HG03045 (cell line): ENCODE measurements around the gene STK38.

Source experiments
- ATAC-seq: cut with Tn5 transposase; IDR thresholded peaks from one replicate; pipeline ENCODE4 v1.9.1; 2021; ENCODE audit warnings: mild to moderate bottlenecking, moderate library complexity; ENCODE audit not compliant: unreplicated experiment

The STK38 gene

DNA sequence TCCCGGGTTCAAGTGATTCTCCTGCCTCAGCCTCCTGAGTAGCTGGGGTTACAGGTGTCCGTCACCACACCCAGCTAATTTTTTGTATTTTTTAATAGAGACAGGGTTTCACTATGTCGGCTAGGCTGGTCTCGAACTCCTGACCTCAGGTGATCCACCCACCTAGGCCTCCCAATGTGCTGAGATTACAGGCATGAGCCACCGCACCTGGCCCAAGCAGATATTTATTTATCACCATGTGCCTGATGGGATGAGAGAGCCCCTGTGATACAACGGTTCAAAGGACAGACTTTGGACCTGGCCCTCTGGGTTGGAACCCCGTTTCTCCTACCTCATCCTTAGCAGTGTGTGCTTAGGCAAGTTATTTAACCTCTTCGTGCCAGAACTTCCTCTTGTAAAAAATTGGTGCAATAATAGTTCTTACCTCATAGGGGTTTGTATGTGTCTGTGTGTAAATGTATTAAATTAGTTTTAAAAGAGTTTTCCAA, 19.2 kb upstream of the STK38 start:
- no peak for ATAC-seq

DNA sequence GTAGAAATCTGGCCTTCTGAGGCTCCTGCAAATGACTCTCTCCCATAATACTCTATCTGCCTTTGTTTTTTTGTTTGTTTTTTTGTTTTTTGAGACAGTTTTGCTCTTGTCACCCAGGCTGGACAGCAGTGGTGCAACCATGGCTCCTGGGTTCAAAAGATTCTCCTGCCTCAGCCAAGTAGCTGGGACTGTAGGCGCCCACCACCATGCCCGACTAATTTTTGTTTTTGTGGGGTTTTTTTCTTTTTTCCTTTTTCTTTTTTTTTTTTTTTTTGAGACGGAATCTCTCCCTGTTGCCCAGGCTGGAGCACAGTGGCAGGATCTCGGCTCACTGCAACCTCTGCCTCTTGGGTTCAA, 16.6 kb upstream of the STK38 start:
- ATAC-seq: no peak

DNA sequence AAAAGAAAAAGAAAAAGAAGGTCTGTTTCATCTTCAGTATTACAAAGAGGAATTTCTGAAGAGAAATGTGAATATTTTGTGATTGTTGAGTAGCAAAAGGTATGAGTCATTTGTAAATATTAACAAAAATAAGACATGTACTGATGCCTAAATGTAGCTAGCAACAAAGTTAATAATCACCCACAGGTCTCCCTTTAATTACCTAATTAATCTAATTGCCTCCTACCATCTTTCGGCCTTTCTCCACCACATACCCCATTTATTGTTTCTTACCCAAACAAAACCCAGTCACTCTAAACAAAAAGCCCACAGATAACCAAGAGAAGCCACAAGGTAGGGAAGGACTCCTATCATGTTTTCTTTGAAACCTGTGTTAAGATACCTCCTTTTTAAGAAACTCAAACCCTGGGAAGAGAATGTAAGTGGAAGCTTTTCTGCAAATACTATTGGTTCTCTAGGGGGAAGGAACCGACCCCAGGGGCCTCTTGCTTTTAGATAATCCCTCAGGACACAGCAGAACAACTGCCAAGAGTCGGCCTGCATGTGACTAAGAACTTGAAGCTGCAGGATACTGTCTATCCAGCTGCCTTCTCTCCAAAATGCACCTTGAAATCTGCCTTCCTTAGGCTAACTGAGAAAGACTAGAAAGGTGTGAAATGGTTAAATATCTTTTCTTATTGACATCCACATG, 16.1 kb upstream of the STK38 start:
- ATAC-seq: no peak

DNA sequence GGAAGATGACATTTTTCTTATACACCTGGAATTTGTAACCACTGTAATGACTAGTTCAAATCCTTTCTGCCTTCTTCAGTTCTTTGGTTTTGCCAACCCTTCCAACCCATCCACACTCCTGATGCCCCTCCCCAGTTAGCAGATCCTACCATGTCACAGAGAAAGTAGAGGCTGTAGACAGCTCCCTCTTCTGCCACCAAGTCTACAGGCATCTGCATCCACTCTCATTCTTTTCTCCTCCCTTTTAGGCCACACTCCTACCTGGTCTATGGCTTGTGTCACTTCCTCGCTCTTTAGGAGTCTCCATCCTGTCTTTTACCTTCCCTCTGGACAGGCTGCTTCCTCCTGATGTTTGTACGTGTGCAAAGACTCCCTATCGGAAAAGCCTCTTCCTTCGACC, 13.5 kb upstream of the STK38 start:
- no peak for ATAC-seq

DNA sequence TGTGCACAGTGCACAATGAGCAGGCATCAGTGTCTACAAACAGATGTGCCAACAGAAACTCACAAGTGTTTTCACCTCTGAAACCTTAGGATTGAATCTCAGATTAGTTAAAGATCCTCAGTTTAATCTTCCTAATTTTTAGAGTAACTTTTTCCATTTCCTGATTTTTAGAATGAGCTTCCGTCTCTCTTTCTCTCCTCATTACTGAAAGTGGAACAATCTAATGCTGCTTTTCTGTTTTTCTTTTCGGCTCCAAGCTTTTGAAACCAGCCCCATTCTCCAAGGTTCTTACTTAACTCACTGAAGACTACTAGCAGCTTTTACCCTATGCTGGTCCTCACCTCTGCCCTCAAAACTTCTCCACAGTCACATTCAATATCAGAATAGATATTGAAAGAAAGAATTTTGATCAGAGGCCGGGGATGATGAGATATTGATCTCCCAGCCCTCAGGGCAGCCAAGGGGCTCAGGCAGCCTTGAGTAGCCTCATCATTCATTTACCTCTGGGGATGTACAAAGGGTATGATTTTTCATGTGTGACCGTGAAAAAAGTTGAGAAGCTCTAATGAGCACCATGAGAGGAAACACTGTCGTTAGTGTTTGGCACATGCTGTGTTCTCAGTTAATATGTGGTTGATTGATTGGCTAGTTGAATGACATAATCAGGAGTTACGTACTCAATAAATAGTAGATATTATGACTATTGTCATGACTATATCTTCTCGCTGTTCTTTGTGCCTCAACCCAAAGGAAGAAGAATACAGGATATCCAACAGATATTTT, 11.9 kb upstream of the STK38 start:
- no peak for ATAC-seq

DNA sequence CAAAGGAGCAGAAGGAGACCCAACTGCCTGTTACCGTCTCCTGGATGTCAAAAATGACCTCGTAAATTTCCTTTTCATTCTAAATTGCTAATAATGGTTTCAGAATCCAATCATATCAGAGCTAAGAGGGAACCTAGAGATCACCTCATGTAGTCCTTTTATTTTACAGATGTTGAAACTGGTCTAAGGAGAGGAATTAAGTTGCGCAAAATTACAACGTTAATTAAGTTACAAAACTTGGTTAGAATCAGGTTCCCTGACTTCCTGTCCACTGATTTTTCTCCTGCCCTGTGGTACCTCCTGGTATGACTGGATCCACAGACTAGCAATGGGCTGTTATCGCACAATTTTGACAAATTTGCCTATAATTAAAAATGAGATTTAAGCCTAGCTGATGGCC, 9.0 kb upstream of the STK38 start:
- no peak for ATAC-seq

DNA sequence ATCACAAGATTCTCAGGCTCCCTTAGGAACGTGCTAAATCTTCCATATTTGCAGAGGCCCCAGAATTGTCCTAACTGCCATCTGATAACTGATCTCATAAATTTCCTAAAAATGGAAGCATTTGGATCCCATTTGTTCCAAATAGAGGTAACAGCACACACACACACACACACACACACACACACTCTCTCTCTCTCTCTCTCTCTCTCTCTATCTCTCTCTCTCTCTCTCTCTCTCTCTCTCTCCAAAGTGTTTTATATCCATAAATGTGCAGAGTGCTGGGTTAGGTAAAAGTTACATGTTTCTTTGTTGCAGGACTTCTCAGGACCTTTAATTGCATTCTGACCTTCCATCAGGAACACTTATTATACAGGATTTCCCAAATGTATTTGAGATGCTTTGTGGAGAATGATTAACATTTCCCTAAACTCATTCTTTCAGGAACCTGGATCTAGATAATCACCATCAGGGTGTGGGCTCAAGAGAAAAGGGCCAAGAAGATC, 8.5 kb upstream of the STK38 start:
- ATAC-seq: no peak

DNA sequence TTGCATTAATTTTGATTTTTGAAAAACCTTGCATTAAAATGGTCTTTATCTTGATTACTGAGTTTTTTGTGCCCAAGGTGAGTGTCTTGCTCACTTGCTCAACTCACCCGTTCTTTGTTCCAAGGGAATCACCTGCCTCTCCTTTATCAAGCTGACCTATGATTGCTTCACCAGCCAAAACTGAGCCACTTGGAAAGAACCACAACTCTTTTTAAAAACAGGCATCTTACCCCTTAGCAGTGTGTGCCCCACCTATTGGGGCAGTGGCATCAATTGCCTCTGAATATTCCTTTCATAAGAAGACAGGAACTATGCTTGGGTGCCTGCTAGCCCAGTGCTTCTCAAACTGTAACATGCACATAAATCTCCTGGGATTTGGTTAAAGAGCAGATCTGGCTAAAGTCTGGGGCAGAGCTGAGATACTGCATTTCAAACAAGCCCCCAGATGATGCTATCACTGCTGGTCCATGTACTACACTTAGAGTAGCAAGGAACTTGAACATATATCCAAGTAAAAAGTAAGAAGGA, 3.3 kb upstream of the STK38 start:
- no peak for ATAC-seq

DNA sequence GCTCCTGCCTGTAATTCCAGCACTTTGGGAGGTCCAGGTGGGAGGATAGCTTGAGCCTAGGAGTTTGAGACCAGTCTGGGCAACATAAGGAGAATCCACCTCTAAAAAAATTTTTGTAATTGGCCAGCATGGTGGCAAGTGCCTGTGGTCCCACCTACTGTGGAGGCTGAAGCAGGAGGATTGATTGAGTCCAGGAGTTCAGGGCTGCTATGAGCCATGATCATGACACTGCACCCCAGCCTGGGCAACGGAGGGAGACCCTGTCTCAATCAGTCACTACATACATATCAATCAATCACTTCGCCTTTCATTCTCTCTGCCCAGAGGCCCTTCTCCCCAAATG, 1.1 kb upstream of the STK38 start:
- ATAC-seq: no peak

DNA sequence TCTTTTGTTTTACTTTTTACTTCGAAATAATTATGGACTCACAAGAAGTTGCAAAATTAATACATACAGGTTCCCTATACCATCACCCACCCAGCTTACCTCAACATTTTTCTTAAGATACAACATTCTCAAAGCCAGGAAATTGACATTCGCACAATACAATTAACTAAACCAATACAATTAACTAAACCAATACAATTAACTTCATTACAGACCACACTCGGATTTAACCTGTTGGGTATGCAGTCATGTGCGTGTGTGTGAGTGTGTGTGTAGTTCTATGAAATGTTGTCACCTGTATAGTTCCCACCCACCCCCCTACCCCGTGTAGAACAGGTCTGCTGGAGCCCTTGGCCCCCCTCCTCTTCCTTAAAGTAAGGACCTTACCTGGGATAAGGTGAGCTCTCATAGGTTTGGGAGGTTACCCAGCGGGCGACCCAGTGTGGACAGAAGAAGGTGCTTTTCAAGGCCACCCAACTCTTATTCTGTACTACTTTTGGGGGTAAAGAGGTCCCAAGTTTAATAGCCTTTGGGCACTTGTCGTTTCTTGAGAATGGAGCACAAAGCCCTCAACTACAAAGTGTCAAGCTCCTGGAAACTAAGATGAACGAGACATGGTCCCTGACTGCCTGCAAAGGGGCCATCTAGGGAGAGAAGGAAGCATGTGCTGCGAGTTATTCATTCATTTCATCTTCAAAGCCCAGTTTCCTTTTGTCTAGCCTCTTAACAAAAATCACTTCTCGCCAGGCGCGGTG, 544 bp upstream of the STK38 start:
- ATAC-seq: no peak

DNA sequence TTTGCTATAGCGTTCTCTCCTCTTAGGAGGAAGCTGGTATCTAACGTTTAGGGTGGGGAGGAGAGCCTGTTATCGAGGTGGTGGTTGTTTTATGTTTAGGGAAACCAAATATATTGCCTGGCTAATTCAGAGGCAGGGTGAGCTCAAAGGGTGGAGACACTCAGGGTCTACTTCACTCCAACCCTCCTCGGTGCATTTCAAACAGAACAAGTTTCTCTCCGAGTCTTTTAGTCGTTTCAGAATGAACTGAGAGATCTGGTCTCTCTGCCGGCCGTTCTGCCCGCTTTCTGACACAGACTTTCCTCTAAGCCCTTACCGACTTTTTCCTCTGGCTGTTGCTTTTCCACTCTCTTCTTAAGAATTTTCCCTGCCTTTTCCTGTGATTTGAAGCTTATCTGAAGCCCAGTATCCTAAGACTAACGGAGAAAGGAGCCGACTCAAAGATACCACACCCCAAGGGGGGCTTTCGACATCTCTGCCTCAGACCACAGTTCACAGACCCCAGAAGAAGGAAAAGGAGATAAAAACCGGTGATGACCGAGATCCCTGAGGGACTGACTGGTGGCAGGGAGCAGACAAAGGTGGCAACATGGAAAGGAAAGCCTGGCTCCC, 865 bp downstream of the STK38 start:
- no peak for ATAC-seq

DNA sequence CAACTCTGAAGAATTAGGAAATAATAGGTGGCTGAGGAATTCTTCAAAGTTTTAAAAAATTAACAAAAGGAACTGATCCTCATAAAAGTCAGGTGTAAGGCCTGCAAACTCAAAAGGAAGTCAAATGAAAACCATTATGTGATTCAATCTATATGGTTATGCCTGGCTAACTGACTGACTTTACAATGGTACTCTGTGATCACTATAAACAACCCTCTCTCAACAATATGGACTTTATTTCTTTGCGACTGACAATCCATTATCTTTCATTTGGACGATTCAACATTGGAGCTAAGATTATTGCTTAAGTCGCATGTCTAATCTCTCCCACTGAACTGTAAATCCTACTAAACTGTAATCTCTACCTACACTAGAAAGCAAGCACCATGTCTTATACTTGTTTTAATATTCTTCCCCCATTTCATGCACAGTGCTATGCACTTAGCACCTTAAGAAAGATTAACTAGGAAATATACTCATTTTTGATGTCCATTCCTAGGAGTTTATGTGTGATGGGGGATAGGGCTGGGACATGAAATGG, 1.4 kb downstream of the STK38 start:
- ATAC-seq: no peak

DNA sequence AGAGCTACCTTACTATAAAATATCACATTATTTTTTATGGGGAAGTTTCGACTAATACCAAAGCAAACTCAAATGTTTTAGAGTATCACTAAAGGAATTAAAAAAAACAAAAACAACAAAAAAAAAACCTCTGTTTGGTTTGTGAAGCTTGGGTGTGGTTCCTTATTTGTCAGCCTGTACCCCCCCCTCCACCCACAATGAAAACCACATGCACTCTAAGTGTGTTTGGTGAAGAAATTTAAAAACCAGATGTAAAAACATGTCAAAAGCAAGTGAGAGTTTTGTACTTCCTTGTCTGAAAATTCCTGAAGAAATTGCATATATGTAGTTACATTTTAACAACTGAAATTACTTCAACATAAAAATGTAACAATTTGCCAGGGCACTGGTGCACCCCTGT, 3.1 kb downstream of the STK38 start:
- ATAC-seq: no peak

DNA sequence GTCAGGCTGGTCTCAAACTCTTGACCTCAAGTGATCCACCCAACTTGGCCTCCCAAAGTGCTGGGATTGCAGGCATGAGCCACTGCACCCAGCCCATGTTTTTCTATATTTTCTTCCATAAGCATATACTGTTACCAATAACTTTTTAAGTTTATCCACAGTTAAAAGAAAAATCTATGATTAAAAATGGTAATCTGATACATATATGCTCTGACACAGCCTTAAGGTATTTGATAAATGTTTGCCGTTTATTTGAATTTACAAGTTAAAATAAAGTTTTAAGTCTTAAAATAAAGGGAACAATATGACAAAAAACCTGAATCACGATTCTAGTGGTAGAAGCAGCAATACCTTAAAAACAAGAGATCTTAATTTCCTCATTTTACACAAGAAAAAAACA, 5.2 kb downstream of the STK38 start:
- ATAC-seq: no peak

DNA sequence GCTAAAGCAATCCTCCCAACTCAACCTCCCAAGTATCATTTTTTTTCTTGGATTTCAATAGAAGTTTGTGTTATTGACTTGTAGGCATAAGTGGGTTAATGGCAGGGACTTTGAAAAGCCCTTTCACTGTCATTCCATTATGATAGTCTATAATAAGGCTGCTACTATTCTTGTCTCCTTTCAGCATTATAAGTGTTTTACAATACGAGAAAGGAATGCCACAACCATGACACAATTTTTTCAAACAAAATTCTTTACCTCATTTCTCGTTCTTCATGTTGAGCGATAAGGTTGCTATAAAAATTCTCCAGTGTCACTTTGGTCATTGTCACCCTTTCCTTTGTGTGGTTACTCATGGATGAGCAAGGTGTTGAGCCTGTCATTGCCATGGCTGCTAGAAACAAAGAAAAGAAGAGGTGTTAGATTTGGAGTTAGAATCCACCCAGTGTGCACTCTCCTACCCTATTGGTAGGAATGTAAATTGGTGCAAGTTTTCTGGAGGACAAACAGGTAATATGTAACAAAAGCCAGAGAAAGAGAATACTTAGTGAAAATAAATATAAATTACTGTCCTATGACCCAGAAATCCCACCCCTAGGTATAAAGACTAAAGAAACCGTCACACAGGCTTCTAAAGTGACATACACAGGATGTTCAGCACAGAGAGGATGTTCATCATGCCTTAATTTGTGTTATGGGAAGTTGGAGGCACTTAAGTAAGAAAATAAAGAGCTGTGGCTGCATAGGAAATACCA, 7.3 kb downstream of the STK38 start:
- no peak for ATAC-seq

DNA sequence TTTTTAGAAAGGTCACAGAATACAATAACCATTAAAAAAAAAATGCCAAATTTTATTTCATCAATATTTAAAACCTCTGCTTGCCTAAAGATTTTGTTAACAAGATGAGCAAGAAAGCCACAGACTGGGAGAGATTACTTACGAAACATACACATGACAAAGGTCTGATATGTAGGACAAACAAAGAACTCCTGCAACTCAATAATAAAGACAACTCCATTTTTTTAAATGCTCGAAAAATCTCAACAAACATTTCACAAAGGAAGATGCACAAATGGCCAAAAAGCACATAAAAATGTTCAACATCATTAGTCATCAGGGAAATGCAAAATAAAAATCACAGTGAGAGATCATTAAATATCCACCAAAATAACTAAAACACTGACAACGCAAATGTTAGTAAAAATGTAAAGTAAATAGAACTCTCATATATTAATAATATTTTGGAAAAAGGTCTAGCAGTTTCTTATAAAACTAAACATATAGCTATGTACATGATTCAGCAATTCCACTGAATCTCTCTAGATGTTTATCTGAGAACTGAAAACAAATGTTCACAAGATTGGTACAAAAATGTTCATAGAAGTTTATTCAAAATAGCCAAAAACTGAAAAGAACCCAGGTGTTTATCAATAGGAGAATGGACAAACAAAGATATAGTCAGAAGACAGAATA, 10.3 kb downstream of the STK38 start:
- ATAC-seq: no peak

DNA sequence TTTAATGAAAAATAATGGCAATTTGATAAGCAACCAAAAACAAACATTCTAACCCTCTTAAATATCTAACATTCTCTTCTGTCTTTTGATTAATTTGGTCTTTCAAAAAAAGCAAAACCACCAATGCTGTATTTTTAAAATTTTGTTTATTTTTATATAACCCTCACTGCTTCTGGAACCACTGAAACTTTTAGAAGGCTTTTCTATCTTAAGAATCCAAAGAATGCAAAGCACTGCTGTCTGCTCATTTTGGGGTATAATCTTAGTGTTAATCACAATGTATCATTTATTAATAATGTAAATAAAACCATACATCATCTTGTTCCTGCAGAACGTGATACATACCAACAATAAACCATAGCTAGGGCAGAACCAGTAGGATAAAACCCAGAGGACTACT, 14.0 kb downstream of the STK38 start:
- ATAC-seq: no peak

DNA sequence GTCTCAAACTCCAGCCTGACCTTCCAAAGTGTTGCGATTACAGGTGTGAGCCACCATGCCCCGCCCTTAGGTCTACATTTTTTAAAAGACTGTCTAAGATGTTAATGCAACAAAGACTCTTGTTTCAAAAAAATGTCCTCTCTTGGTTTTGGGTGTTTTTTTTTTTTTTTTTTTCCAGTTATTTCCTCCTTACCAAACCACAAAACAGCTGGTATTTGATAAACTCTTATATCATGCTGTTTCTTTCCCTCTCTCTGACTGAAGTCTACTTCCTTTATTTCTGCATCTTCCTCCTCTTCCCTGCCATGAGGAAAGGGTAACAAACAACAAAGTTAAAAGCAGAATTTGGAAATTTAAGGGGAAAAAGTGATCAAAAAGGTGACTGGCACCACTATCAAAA, 21.2 kb downstream of the STK38 start:
- no peak for ATAC-seq

DNA sequence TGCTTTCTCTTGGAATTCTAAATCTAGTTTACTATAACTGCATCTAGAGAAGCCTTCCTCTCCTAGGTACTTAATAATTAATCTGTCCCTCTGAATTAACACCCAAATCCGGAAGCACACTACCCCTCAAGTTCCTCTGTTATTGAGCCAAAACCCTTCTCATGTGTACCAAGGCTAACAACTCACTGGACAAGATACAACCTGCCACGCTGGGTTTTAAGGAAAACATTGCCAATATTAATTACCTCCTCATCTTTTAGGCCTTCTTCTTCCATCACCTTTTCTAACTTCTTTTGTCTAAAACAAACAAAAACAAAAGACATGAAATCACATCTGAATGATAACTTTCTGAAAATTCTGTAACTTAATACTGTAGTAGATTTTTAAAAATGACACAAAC, 21.9 kb downstream of the STK38 start:
- no peak for ATAC-seq

DNA sequence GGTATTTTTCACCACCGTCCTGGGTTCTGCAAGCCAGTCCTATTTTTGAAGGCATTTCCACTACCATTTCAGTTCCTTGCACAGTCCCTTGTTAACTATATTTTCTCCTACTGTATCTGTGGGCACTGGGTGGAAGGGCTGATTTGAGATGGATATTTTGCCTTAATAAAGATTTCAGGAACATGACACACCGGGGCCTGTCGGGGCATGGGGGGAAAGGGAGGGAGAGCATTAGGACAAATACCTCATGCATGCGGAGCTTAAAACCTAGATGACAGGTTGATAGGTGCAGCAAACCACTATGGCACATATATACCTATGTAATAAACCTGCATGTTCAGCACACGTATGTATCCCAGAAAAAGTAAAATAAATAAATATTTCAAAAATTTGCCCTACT, 22.4 kb downstream of the STK38 start:
- no peak for ATAC-seq
